H1 (cell line): Measurements from ENCODE around the gene CD300LF. TPM values are rescaled to one million over a fixed set of nuclear protein-coding genes. Genes with fewer than 3 reads are reported as not detected.

Source experiments
- BCL11A ChIP-seq, 2 experiments: IDR thresholded peaks; one replicate each; pipeline ENCODE4 v1.6.1; 2011; ENCODE audit warnings: low read depth in 2 of 2, low read length in 2 of 2, mild to moderate bottlenecking in 2 of 2
- BRCA1 ChIP-seq: IDR thresholded peaks from 2 replicates; pipeline ENCODE4 v1.6.1; 2012; ENCODE audit warnings: low read depth, low read length, improper control_type of control experiment
- CHD7 ChIP-seq: fragments of 300-600 bp; sonication (generic); IDR thresholded peaks from 2 replicates; pipeline ENCODE4 v1.7.1; 2012; ENCODE audit warnings: low read length, moderate library complexity, mild to moderate bottlenecking, inconsistent platforms; ENCODE audit not compliant: insufficient replicate concordance
- JUND ChIP-seq: IDR thresholded peaks from 2 replicates; pipeline ENCODE4 v1.6.1; 2011; ENCODE audit warnings: mild to moderate bottlenecking, improper control_type of control experiment, low read length
- NANOG ChIP-seq: IDR thresholded peaks from 2 replicates; pipeline ENCODE4 v1.6.1; 2011; ENCODE audit warnings: low read length, low read depth, mild to moderate bottlenecking, inconsistent platforms; ENCODE audit not compliant: insufficient read depth, poor library complexity, severe bottlenecking
- NRF1 ChIP-seq: IDR thresholded peaks from 2 replicates; pipeline ENCODE4 v1.6.1; 2011; ENCODE audit warnings: mild to moderate bottlenecking, low read depth, low read length, improper control_type of control experiment
- POLR2A ChIP-seq, 2 experiments: IDR thresholded peaks; 1 replicate in 1 of 2; 2 replicates in 1 of 2; pipeline ENCODE4 v1.6.1; 2011; ENCODE audit warnings: low read depth in 2 of 2, low read length in 2 of 2, mild to moderate bottlenecking in 2 of 2; ENCODE audit errors: control extremely low read depth in 1 of 2
- polyA plus RNA-seq, 7 experiments: library from polyadenylated mRNA; depleted of rRNA in 3 of 7; stranded (reverse) in 5 of 7; unstranded in 2 of 7; fragments of >200 nt in 5 of 7; fragments of 200-250 nt in 2 of 7; gene quantifications; 1 replicate in 5 of 7; 2 replicates in 1 of 7; 4 replicates in 1 of 7; pipeline versions ENCODE4 v1.2.1 to v1.2.3, GENCODE V29; 2011 to 2013; ENCODE audit warnings: missing spikeins in 2 of 7, mixed read lengths in 2 of 7
- total RNA-seq: library from RNA; stranded (reverse); fragmentation: NEBNext Ultra II Directional; extraction: Animal tissue kit (Norgen Biotek cat#: 25700); gene quantifications from 2 replicates; pipeline ENCODE4 v1.2.1, GENCODE V29; 2021
- TF ChIP-seq, protein P1 (sequence below), 3 experiments: IDR thresholded peaks; 1 replicate in 2 of 3; 2 replicates in 1 of 3; pipeline versions ENCODE4 v1.5.1 to v1.6.1; 2011; ENCODE audit warnings: low read length in 3 of 3, mild to moderate bottlenecking in 3 of 3, inconsistent platforms in 2 of 3, low read depth in 1 of 3, moderate library complexity in 1 of 3; ENCODE audit not compliant: insufficient read depth in 1 of 3; ENCODE audit errors: control extremely low read depth in 1 of 3
- TF ChIP-seq, protein P2 (sequence below): IDR thresholded peaks from 2 replicates; pipeline ENCODE4 v1.6.1; 2011; ENCODE audit warnings: low read depth, mild to moderate bottlenecking, low read length; ENCODE audit not compliant: insufficient read depth

CD300LF gene
- total and polyA plus RNA-seq, 2 of the 8 experiments (the other 6 are each of a cell fraction or from before 2014, with no cell fraction given): not detected

- TF ChIP-seq CHD7: no peak
- no peak for TF ChIP-seq NANOG
- TF ChIP-seq BCL11A (IDR thresholded peaks at IDR 0.05; ENCODE audit: low read depth in 2 of 2, low read length in 2 of 2): no peak
- TF ChIP-seq BRCA1: no peak
- no peak for TF ChIP-seq JUND
- TF ChIP-seq NRF1: no peak
- TF ChIP-seq, protein P1, sequence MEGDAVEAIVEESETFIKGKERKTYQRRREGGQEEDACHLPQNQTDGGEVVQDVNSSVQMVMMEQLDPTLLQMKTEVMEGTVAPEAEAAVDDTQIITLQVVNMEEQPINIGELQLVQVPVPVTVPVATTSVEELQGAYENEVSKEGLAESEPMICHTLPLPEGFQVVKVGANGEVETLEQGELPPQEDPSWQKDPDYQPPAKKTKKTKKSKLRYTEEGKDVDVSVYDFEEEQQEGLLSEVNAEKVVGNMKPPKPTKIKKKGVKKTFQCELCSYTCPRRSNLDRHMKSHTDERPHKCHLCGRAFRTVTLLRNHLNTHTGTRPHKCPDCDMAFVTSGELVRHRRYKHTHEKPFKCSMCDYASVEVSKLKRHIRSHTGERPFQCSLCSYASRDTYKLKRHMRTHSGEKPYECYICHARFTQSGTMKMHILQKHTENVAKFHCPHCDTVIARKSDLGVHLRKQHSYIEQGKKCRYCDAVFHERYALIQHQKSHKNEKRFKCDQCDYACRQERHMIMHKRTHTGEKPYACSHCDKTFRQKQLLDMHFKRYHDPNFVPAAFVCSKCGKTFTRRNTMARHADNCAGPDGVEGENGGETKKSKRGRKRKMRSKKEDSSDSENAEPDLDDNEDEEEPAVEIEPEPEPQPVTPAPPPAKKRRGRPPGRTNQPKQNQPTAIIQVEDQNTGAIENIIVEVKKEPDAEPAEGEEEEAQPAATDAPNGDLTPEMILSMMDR (IDR thresholded peaks at IDR 0.05; ENCODE audit: control extremely low read depth in 1 of 3, insufficient read depth in 1 of 3, low read depth in 1 of 3, low read length in 3 of 3): no peak
- TF ChIP-seq POLR2A (IDR thresholded peaks at IDR 0.05; ENCODE audit: control extremely low read depth in 1 of 2, low read depth in 2 of 2, low read length in 2 of 2): no peak
- TF ChIP-seq, protein P2, sequence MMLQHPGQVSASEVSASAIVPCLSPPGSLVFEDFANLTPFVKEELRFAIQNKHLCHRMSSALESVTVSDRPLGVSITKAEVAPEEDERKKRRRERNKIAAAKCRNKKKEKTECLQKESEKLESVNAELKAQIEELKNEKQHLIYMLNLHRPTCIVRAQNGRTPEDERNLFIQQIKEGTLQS: no peak
Measured at GRCh38 chr17:74694081-74694480, 18.6 kb downstream of the CD300LF start (continued).
